GM12891 (cell line): ENCODE data around the gene PRKCA.

Experiments used
- PAX5 ChIP-seq: IDR thresholded peaks from 2 replicates; pipeline ENCODE4 v1.6.1; 2011; ENCODE audit warnings: low read length, moderate library complexity, mild to moderate bottlenecking; ENCODE audit not compliant: insufficient read depth, severe bottlenecking
- POLR2AphosphoS5 ChIP-seq: IDR thresholded peaks from 2 replicates; pipeline ENCODE4 v1.6.1; 2011; ENCODE audit warnings: low read depth, low read length, control low read depth
- TAF1 ChIP-seq: IDR thresholded peaks from 2 replicates; pipeline ENCODE4 v1.6.1; 2011; ENCODE audit warnings: low read depth, low read length, control low read depth

- TF ChIP-seq TAF1: no peak
- TF ChIP-seq PAX5: no peak
- TF ChIP-seq POLR2AphosphoS5: no peak
Observed at GRCh38 chr17:66776999-66777688, 474.7 kb downstream of the PRKCA start.
